NCI-H1048 (cell line): ENCODE measurements around the gene ANTXRL.
"Not testable (repeated sequence)": the region's sequence is repeated elsewhere in the genome, so short reads cannot be mapped to it uniquely, and the experiment has no call there.

ENCODE experiments used
- DNase-seq: peaks from one replicate; lab custom pipeline; 2025; lab: John Stamatoyannopoulos, UW

Gene ANTXRL

DNA sequence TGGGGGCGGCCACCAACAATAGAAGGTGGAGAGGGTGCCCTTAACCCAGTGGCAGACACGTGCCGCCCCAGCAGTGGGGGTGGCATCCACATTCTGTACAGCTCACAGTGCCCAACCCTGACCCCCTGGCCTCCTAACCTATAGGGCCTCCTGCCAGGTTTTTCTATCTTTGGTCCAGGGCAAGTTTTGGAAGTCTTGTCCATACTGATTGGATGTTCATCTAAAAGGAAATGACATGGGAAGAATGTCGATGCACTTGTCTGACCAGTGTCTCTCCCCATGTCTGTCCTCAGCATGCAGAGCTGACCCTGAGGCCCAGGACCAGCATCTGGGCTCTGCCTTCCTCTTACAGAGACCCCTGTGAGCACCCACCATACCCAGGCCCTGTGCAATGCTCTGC is 32.3 kb upstream of the ANTXRL start:
- DNase-seq = no peak

GRCh38 chr10:46255210-46255609 is 31.6 kb upstream of the ANTXRL start:
- DNase-seq = not testable (repeated sequence)

DNA sequence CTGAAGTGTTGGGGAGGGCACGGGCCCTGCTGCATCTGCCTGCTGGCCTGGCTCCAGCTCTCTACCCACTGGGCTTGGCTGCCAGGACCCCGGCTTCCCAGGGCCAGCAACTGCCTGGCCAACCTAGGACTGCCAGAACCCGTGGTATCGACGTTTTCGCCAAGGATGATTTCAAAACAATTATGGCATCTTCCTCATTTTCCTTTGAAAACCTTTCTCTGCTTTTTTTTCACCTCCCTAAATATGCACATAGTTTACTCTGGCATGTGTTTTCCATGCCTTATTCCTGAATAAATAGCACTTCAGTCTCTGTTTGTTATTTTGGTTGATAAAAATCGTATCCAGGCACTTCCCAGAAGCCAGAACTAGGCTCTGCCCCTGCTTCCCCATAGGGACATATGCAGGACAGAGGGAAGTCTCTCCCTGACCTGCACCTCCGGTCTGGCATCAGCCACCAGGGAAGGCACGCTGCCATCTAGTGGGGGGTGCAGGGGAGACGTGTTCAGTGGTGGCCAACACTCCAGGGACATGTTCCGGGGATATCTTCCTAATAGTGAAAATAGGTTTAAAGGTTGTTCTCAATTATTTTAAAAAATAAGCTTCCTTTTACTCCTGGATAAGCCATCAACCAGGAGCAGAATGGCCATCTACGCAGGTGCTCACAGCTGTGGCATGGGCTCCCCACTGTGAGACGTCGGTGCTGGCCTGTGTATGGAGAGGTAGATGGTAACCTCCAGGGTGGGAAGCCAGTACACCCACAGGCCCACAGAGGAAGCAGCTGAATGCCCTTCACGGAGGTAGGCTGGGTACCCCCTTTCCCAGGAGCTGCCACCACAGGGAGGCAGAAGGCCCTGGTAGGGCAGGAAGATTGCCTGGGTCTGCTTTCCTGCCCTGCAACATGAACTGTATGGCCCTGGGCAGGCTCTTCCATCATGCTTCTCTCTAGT is 30.7 kb upstream of the ANTXRL start:
- DNase-seq = no peak

DNA sequence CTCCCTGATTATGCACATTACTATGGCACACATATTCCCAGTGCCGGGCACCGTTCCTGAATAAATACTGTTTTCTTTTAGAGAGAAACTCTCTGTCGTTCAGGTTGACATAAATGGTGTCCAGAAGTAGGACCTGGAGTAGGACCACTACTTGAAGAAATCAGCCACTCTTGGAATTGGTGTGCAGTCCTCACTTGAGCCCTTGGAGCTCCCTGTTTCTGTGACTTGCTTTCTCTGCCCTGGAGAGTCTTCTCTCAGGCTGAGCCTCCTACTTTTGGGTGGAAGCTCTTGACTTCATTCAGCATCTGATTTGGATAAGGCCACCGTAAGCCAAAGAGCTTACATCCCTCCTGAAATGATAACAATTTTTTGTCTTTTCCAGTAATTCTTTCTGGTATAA is 29.7 kb upstream of the ANTXRL start:
- no peak for DNase-seq

- DNase-seq = not testable (repeated sequence)
Measured at GRCh38 chr10:46262906-46263560, 23.8 kb upstream of the ANTXRL start.

DNA sequence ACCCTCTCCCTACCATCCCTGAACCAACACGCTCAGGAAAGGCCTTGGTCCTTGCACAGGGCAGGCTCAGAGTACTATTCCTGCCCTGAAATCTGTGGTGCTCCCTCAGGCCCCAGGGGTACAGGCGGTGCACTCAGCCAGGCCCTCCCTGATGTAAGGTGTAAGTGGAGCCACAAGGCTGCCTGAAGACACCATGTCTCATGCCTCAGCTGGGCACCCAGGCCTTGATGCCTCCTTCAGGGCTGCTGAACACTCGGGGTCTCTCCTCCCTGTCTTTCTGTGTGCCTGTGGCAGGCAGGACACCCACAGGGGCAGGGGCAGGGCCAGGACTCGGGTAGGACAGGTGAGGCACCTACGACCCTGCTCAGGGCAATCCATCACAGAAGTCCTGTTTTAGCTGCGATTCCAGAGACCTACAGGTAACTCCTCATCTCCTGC is 22.9 kb upstream of the ANTXRL start:
- DNase-seq = no peak

- no peak for DNase-seq
Measured at GRCh38 chr10:46264336-46264735, 22.5 kb upstream of the ANTXRL start.

DNA sequence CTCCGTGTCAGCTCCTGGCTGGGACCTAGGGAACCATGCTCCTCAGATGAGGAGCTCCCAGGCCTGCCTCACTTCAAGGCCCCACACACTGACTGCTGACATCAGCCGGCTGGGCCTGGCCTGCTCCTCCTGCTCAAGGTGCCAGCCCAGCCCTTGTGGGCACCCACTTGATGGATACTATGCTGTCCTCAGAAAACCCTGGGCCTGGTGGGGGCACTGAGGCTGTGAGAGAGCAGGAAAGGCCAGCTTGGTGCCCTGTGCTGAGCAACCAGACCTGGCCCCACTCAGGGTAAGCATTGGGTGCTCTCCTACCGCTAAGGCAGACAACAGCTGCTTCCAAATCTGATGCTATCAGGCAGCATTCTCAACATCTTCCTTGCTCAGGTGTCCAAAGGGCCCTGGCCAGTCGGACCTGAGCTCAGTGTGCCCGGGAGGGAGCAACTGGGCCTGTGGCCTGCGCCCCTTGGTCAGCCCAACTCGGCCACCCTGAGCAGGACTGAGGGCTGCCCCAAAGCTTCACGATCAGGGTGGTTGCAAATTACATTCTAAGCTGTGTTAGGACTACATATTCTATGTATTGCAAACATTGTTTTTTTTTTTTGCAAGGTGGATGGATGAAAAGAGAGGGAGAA is 21.9 kb upstream of the ANTXRL start:
- DNase-seq = no peak

DNA sequence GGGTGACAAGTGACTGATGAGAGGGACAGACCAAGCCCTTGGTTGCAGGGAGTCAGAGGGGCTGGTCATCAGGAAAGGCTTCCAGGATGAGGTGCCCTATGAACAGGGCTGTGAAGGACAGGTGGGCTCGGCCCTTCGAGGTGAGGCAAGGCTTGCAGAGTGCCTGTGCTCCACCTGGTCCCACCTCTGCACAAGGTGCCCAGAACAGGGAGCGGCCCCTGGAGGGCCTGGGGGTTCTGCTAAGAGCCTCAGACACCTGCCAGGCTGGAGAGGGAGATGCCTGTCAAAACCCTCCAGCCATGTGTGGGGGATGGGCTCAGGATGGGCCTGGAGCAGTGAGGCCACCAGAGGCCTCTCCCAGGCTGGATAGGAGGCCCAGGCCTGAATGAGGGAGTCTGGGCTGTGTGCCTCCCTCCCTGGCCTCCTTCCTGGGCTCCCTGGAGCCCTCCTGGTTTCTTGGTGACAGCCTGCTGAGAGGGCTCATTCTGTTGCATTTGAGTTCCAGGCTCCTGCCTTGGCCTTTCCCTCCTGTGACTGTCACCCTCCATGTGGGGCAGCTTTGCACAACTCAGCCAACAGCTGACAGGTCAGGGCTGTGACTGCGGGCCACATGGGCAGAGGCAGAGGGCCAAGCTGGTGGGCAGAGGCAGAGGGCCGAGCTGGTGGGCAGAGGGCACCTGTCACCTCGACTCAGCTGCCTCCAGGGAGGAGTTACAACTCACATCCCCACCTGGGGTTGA is 21.1 kb upstream of the ANTXRL start:
- DNase-seq = not testable (repeated sequence)

- no peak for DNase-seq
Measured at GRCh38 chr10:46266306-46266985, 20.4 kb upstream of the ANTXRL start.

- DNase-seq = no peak
Measured at GRCh38 chr10:46267132-46267985, 19.4 kb upstream of the ANTXRL start.

DNA sequence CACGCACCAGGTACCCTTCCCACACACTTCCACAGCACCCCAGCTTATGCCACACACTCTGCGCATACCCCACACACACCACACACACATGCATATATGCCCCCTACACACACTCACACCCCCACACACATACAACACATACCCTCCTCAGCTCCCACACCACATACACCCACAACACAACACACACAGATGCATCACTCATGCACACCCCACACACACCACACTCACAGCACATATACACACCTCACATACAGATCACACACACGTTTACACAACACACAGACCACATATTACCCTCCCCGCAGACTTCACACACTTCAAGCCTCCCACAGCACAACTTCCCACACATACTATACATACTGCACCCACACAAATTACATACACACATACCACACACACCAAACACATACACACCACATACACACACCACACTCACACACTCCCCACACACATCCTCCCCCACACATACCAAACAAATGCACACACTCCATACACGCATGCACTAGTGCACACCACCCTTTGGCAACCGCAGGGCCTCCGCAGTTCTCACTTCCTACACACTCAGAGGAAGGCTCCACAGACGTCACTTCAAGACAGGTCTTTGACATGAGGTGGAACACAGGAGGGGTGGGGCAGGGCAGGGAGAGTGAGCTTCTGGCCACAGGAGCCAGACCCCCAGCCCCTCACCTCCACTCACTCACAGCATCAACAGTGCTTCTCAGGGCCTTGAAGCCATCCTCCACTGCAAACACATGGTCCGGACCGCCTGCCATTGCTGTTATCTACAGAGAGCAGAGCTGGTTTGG is 18.5 kb upstream of the ANTXRL start:
- DNase-seq = no peak

- not testable (repeated sequence) for DNase-seq
Measured at GRCh38 chr10:46269554-46270053, 17.2 kb upstream of the ANTXRL start.

DNA sequence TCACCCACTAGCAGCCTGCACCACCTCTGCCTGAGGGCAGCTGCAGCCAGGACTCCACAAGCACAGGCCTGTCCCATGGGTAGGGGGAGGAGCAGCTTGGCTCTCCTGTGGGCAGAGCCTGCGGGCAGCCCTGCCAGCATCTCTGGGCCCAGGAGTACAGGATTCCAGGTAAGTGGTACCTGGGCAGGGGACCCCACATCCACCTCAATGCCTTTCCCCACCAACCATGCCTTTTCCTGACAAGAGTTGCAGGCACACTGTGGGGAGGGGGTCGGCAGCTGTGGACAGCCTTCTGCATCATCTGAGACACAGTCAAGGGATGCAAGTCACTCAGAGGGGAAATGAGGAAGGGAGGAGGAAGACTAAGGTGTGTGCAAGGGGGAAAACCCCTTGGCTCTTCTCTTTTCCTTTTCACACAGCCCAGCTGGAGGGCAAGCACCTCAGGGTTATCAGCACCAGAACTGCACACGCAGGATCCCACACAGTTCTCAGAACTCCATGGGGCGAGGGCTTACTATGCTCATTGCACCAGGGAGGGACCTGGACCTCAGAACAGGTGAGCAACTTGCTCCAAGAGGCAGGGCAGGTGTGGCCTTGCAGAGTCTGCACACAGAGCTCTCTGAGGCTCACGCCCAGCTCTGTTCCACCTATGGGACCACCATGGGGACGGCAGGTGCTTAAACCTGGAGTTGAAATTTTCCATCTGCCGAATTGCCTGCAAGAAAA is 16.5 kb upstream of the ANTXRL start:
- DNase-seq = no peak

GRCh38 chr10:46270963-46271530 is 15.8 kb upstream of the ANTXRL start:
- not testable (repeated sequence) for DNase-seq

- not testable (repeated sequence) for DNase-seq
Measured at GRCh38 chr10:46271795-46272499, 14.8 kb upstream of the ANTXRL start.

DNA sequence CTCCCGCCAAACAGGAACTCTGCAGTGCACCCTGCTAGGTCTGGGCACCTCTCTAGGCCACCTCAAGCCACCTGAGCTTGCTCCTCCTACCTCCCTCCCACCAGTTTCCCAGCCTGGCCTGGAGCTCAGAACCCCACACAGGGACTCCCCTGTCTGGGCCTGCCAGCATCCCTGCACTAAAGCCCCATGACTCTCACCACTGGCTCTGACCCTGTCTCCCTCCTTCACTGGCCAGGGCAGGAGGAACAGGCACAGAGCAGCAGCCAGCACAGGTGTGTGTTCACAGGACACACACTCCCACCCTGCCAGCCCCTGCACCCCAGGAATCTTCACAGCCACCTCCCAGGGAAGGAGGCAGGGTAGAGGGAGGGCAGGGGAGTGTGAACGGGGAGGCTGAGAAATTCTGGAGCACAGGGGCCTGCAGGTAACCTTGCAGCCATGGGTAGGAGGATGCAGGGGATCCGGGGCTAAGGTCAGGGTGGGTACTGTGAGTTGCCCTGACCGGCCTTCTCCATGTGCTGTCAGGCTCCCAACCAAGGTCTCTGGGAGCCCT is 13.9 kb upstream of the ANTXRL start:
- no peak for DNase-seq
